Natural killer cell (primary cell): Measurements from ENCODE around the gene YBX3. TPM values are rescaled to one million over a fixed set of nuclear protein-coding genes. Genes with fewer than 3 reads are reported as not detected.

Experiments
- ATAC-seq, 3 donors: fragments of 150-1000 bp in 2 of 3; fragments of 200-7000 bp in 1 of 3; cut with Tn5 transposase; 1 replicate in 1 of 3; 2 replicates in 2 of 3; pipeline ENCODE4 v1.10.0; 2021; ENCODE audit warnings: mild to moderate bottlenecking in 2 of 3, moderate library complexity in 2 of 3
- DNase-seq, 2 donors: peaks; one replicate each; pipeline versions ENCODE4 v3.0.0 to v3.0.0-alpha.2; 2013 to 2021; ENCODE audit warnings: mixed read lengths in 1 of 2
- H3K27ac ChIP-seq: one replicate; pipeline ENCODE4 v1.5.1; 2013; ENCODE audit warnings: mild to moderate bottlenecking, low read length
- H3K27me3 ChIP-seq: one replicate; pipeline ENCODE4 v1.6.1; 2013; ENCODE audit warnings: low read length; ENCODE audit not compliant: control insufficient read depth, insufficient read depth
- H3K36me3 ChIP-seq: one replicate; pipeline ENCODE4 v1.6.1; 2013; ENCODE audit warnings: low read length; ENCODE audit not compliant: control insufficient read depth, insufficient read depth
- H3K4me1 ChIP-seq: one replicate; pipeline ENCODE4 v1.6.1; 2013; ENCODE audit warnings: low read length; ENCODE audit not compliant: control insufficient read depth, insufficient read depth
- H3K4me3 ChIP-seq: one replicate; pipeline ENCODE4 v1.5.1; 2013; ENCODE audit warnings: low read length
- H3K9me3 ChIP-seq: one replicate; pipeline ENCODE4 v1.6.1; 2013; ENCODE audit warnings: low read length; ENCODE audit not compliant: control insufficient read depth, insufficient read depth
- H3K27ac Mint-ChIP-seq, 2 donors: one replicate each; pipeline ENCODE4 v1.8.0; 2022; ENCODE audit warnings: mild to moderate bottlenecking in 2 of 2, mixed read lengths in 2 of 2, moderate library complexity in 1 of 2
- H3K27me3 Mint-ChIP-seq, 2 donors: one replicate each; pipeline ENCODE4 v1.8.0; 2022; ENCODE audit warnings: low read depth in 2 of 2, mixed read lengths in 2 of 2
- H3K36me3 Mint-ChIP-seq: one replicate; pipeline ENCODE4 v1.8.0; 2022; ENCODE audit warnings: mixed read lengths
- H3K4me1 Mint-ChIP-seq, 2 donors: one replicate each; pipeline ENCODE4 v1.8.0; 2022; ENCODE audit warnings: mixed read lengths in 2 of 2
- H3K4me3 Mint-ChIP-seq: one replicate; pipeline ENCODE4 v1.8.0; 2022; ENCODE audit warnings: mild to moderate bottlenecking, moderate library complexity, mixed read lengths
- H3K9me3 Mint-ChIP-seq, 2 donors: one replicate each; pipeline ENCODE4 v1.8.0; 2022; ENCODE audit warnings: mixed read lengths in 2 of 2
- CTCF ChIP-seq: fragments of 200-600 bp; IDR thresholded peaks from one replicate; pipeline ENCODE4 v1.8.0; 2022; ENCODE audit warnings: antibody characterized with exemption
- WGBS: methylation state at CpG from one replicate; pipeline ENCODE4 v1.1.7; 2013; ENCODE audit warnings: missing lambda C conversion rate; ENCODE audit not compliant: insufficient coverage; 5-methylcytosine and 5-hydroxymethylcytosine counted together
- intact Hi-C: fragments of 100-400 bp; cut with micrococcal nuclease; formaldehyde crosslinking; loops from one replicate; pipeline ENCODE4 v1.14.2; 2022
- total RNA-seq, 4 donors: library from RNA; stranded (reverse); fragments of 120-200 nt in 1 of 4; gene quantifications; one replicate each; pipeline versions ENCODE4 v1.2.3 to v1.2.4, GENCODE V29; 2013 to 2022

YBX3 gene
- total RNA-seq, 3 donors from 2014 or later (not counting 1 experiment from before 2014, with no cell fraction given), result 13.4 to 36.0 (median 33.0) TPM

DNA sequence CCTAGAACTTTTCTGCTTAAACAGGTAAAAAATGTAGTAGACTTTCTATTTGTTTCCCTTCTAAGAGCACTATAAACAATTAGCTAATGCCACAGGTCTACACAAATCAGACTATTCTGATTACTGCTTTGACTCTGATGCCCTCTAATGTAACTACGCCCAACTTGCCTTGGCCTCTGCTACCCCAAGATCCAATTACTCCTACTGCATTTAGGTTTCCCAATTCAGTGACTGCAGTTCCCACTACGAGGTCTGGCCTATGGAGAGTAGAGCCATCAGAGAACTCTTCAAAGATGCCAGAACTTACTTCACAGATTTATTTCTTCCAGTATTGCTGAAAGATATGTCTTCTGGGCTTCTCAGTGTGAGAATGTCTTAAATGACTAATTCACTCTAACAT is 34.0 kb downstream of the YBX3 start:
- TF ChIP-seq CTCF, result no peak
- DNase-seq (no peak), ATAC-seq (no peak)
- 86% methylated on average over 2 of the region's 2 CpGs for WGBS
- intact Hi-C loops, result no loop called here
- H3K36me3 ChIP-seq, result no peaks in the 10 kb centered on the region
- no peak overlapping the region for H3K4me3 ChIP-seq
- no peaks in the 10 kb centered on the region for H3K9me3 ChIP-seq
- no peaks in the 10 kb centered on the region for H3K4me1 Mint-ChIP-seq
- H3K27me3 ChIP-seq, result peaks cover 3% of the 10 kb centered on the region
- H3K27me3 Mint-ChIP-seq, result peaks cover 14 to 30% of the 10 kb centered on the region in 2 donors
- H3K4me1 ChIP-seq, result no peaks in the 10 kb centered on the region
- H3K36me3 Mint-ChIP-seq, result peaks cover 7% of the 10 kb centered on the region
- H3K4me3 Mint-ChIP-seq, result no peak overlapping the region
- H3K27ac ChIP-seq, result no peak overlapping the region
- H3K9me3 Mint-ChIP-seq, result no peaks in the 10 kb centered on the region
- H3K27ac Mint-ChIP-seq, result no peak overlapping the region

GRCh38 chr12:10688042-10688441 is 35.1 kb downstream of the YBX3 start:
- H3K36me3 Mint-ChIP-seq, result peaks cover 7% of the 10 kb centered on the region
- Histone ChIP-seq H3K4me3 (no peak overlapping the region), H3K36me3 (no peaks in the 10 kb centered on the region), H3K27me3 (peaks cover 3% of the 10 kb centered on the region), H3K4me1 (no peaks in the 10 kb centered on the region), H3K27ac (no peak overlapping the region), H3K9me3 (no peaks in the 10 kb centered on the region)
- no peak for DNase-seq
- H3K4me3 Mint-ChIP-seq, result no peak overlapping the region
- ATAC-seq, result no peak
- no peak overlapping the region for H3K27ac Mint-ChIP-seq
- peaks cover 14 to 29% of the 10 kb centered on the region in 2 donors for H3K27me3 Mint-ChIP-seq
- TF ChIP-seq CTCF, result no peak
- H3K9me3 Mint-ChIP-seq, result no peaks in the 10 kb centered on the region
- no peaks in the 10 kb centered on the region for H3K4me1 Mint-ChIP-seq
- 100% methylated on average over 1 of the region's 1 CpG for WGBS
- intact Hi-C loops, result no loop called here

DNA sequence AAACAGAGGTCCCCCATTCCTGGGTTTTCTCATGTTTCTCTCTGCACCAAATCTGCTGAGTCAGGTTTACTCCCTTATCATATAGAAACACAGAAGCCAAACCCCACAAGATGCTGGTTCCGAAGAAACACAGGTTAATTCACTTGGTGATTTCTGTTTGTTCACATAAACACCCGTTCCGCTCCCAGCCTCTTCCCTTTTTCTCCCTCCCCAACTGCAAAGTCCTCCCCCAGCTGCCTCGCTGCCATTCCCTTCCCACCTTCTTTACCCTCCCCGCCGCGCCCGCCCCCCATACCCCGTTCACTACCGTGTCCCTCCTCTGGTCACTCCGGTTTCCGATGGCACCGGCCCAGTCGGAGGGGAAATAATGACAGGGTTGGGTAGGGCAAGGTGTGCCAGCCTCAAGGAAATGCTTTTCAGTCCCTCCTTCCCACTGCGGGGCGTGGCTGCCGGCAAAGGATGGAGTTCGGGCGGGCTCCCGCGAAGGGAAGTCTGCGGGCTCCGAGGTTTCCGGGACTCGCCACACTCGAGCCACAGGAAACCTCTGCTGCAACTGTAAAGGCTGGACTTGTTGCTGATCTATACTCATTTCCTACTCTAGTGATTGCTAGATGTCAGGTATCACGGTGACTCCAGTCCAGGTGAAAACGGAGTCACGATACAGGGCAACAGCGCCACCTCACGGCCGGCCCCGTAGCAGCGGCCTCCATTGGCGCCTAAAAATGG is 49.3 kb downstream of the YBX3 start, which contains the start of gene STYK1:
STYK1 (minus strand) TSS at position 394 of the 726 bp plus-strand sequence. CDS start 39,434 bp downstream, outside the sequence.
- Mint-ChIP-seq H3K4me1 (peaks cover 42 to 48% of the 10 kb centered on the region in 2 donors), H3K27me3 (peaks cover 22 to 40% of the 10 kb centered on the region in 2 donors), H3K27ac (peak within 1 kb of the TSS; percentile 64 to 74), H3K9me3 (no peaks in the 10 kb centered on the region), H3K4me3 (peak within 1 kb of the TSS; percentile 80), H3K36me3 (no peaks in the 10 kb centered on the region)
- DNase-seq (peak; percentile 65 to 86), ATAC-seq (peak; percentile 59 to 80 (median 76))
- H3K36me3 ChIP-seq, result no peaks in the 10 kb centered on the region
- H3K4me3 ChIP-seq, result peak within 1 kb of the TSS; percentile 34
- peaks cover 20% of the 10 kb centered on the region for H3K27me3 ChIP-seq
- 0% methylated on average over 30 of the region's 35 CpGs for WGBS
- no peaks in the 10 kb centered on the region for H3K9me3 ChIP-seq
- TF ChIP-seq CTCF, result peak; percentile 94
- peaks cover 30% of the 10 kb centered on the region for H3K4me1 ChIP-seq
- intact Hi-C loops, result loop anchor here (5.0 kb wide), 4 partner anchors 112 to 522 kb away; no protein-coding TSS in a partner anchor
- peak within 1 kb of the TSS; percentile 40 for H3K27ac ChIP-seq
